GM12878 (cell line): ENCODE measurements around the gene SUSD6. TPM values are rescaled to one million over a fixed set of nuclear protein-coding genes. Genes with fewer than 3 reads are reported as not detected.

ENCODE experiments used
- ATAC-seq: fragments of 200-7000 bp; cut with Tn5 transposase; 3 replicates; pipeline ENCODE4 v1.9.1; 2020; ENCODE audit warnings: mild to moderate bottlenecking, moderate library complexity
- BruUV-seq: library from RNA; stranded (reverse); fragments of 400-500 nt; replicated peaks from 2 replicates; lab custom pipeline; 2021; lab: Mats Ljungman, UMichigan
- CTCF ChIA-PET: fragments of 300-600 bp; sonication (Branson Sonifier 250); formaldehyde crosslinking; extraction: SDS; loops from one replicate; lab custom pipeline; 2021; ENCODE audit warnings: inconsistent platforms; lab: Yijun Ruan, JAX
- POLR2A ChIA-PET: fragments of 350-600 bp; formaldehyde crosslinking; extraction: SDS; loops from one replicate; lab custom pipeline; 2021; ENCODE audit warnings: inconsistent platforms; lab: Charles Lee
- RAD21 ChIA-PET: fragments of 300-600 bp; sonication (Branson Sonifier 250); formaldehyde crosslinking; loops from one replicate; lab custom pipeline; 2023; ENCODE audit warnings: antibody characterized with exemption; ENCODE audit not compliant: unreplicated experiment; lab: Charles Lee
- SMC1A ChIA-PET: fragments of 300-600 bp; sonication (Branson Sonifier 250); formaldehyde crosslinking; loops from one replicate; lab custom pipeline; 2023; ENCODE audit not compliant: unreplicated experiment, uncharacterized antibody; lab: Charles Lee
- DNase-seq: peaks from one replicate; pipeline ENCODE4 v3.0.0-alpha.2; 2011; ENCODE audit warnings: low read depth, low spot score
- FAIRE-seq: peaks from 3 replicates; lab custom pipeline; 2011; peaks lifted over from hg19 to GRCh38; lab: Jason Lieb, UNC
- H2AFZ ChIP-seq: 2 replicates; pipeline ENCODE4 v1.6.0; 2011; ENCODE audit warnings: low read depth, low read length, control low read depth; ENCODE audit not compliant: control insufficient read depth
- H3K27ac ChIP-seq: 2 replicates; pipeline ENCODE4 v1.5.1; 2011; ENCODE audit warnings: control low read depth; ENCODE audit not compliant: control insufficient read depth, insufficient read depth
- H3K27me3 ChIP-seq, 2 experiments: replicated peaks in 1 of 2; 2 replicates each; pipeline versions ENCODE4 v1.6.0 to v1.6.1; 2011; ENCODE audit warnings: low read length in 1 of 2; ENCODE audit not compliant: control insufficient read depth in 2 of 2, insufficient read depth in 2 of 2
- H3K36me3 ChIP-seq, 2 experiments: 2 replicates each; pipeline ENCODE4 v1.5.1; 2011; ENCODE audit warnings: low read length in 1 of 2; ENCODE audit not compliant: control insufficient read depth in 2 of 2, insufficient read depth in 2 of 2
- H3K4me1 ChIP-seq: 2 replicates; pipeline ENCODE4 v1.6.1; 2011; ENCODE audit warnings: mild to moderate bottlenecking, low read length, moderate library complexity, mixed read lengths; ENCODE audit not compliant: control insufficient read depth, insufficient read depth
- H3K4me2 ChIP-seq: 2 replicates; pipeline ENCODE4 v1.6.0; 2011; ENCODE audit warnings: control low read depth; ENCODE audit not compliant: control insufficient read depth, insufficient read depth
- H3K4me3 ChIP-seq: fragments of 200-600 bp; sonication (generic); 2 replicates; pipeline ENCODE4 v1.5.1; 2016
- H3K79me2 ChIP-seq: 2 replicates; pipeline ENCODE4 v1.6.0; 2011; ENCODE audit warnings: low read length; ENCODE audit not compliant: control insufficient read depth, insufficient read depth
- H3K9ac ChIP-seq: 2 replicates; pipeline ENCODE4 v1.8.0; 2011; ENCODE audit warnings: low read length, control low read depth, mixed read lengths; ENCODE audit not compliant: control insufficient read depth, insufficient read depth
- H3K9me3 ChIP-seq: replicated peaks from 3 replicates; pipeline ENCODE4 v1.5.1; 2011; ENCODE audit warnings: mild to moderate bottlenecking, low read length; ENCODE audit not compliant: control insufficient read depth, insufficient read depth
- H4K20me1 ChIP-seq: 2 replicates; pipeline ENCODE4 v1.6.0; 2011; ENCODE audit not compliant: control insufficient read depth, insufficient read depth
- BCL11A ChIP-seq: IDR thresholded peaks from 2 replicates; pipeline ENCODE4 v1.6.1; 2011; ENCODE audit warnings: low read depth, low read length
- CBFB ChIP-seq: IDR thresholded peaks from 2 replicates; pipeline ENCODE4 v1.6.1; 2016; ENCODE audit warnings: antibody characterized with exemption, low read depth
- CREM ChIP-seq: IDR thresholded peaks from 2 replicates; pipeline ENCODE4 v1.6.1; 2014; ENCODE audit warnings: antibody characterized with exemption, low read depth
- EP300 ChIP-seq, 2 experiments: fragments of 150-350 bp in 1 of 2; IDR thresholded peaks; 2 replicates each; pipeline ENCODE4 v1.6.1; 2011 to 2012; ENCODE audit warnings: low read depth in 2 of 2, low read length in 2 of 2, borderline replicate concordance in 1 of 2, improper control_type of control experiment in 1 of 2, inconsistent platforms in 1 of 2; ENCODE audit not compliant: control insufficient read depth in 1 of 2
- EZH2 ChIP-seq: IDR thresholded peaks from 2 replicates; pipeline ENCODE4 v1.6.1; 2012; ENCODE audit warnings: low read depth, mild to moderate bottlenecking, control low read depth, inconsistent platforms, low read length, borderline replicate concordance; ENCODE audit not compliant: control insufficient read depth
- FOS ChIP-seq: IDR thresholded peaks from 3 replicates; pipeline ENCODE4 v1.6.1; 2011; ENCODE audit warnings: borderline replicate concordance; ENCODE audit not compliant: insufficient read length; ENCODE audit errors: extremely low read depth
- GATAD2B ChIP-seq: fragments of 450-650 bp; conservative IDR thresholded peaks from 2 replicates; pipeline ENCODE4 v1.6.1; 2017; ENCODE audit warnings: low read depth, mild to moderate bottlenecking, moderate library complexity
- LARP7 ChIP-seq: fragments of 450-650 bp; IDR thresholded peaks from 2 replicates; pipeline ENCODE4 v1.6.1; 2017; ENCODE audit warnings: mild to moderate bottlenecking
- PKNOX1 ChIP-seq: fragments of 450-650 bp; IDR thresholded peaks from 2 replicates; pipeline ENCODE4 v1.6.1; 2016; ENCODE audit warnings: mild to moderate bottlenecking
- POLR2AphosphoS2 ChIP-seq: IDR thresholded peaks from 2 replicates; pipeline ENCODE4 v1.6.1; 2011; ENCODE audit warnings: low read depth, mild to moderate bottlenecking, low read length, improper control_type of control experiment, moderate library complexity
- RBBP5 ChIP-seq: fragments of 200-600 bp; sonication (generic); conservative IDR thresholded peaks from 2 replicates; pipeline ENCODE4 v1.6.1; 2016
- SMARCA5 ChIP-seq: fragments of 450-650 bp; IDR thresholded peaks from 2 replicates; pipeline ENCODE4 v1.6.1; 2017; ENCODE audit warnings: mild to moderate bottlenecking
- SUPT20H ChIP-seq: IDR thresholded peaks from 2 replicates; pipeline ENCODE4 v1.6.1; 2011; ENCODE audit warnings: low read depth, mild to moderate bottlenecking, low read length, moderate library complexity, borderline replicate concordance; ENCODE audit not compliant: control insufficient read depth
- SUZ12 ChIP-seq: fragments of 200-600 bp; sonication (generic); IDR thresholded peaks from one replicate; pipeline ENCODE4 v1.6.1; 2018; ENCODE audit warnings: antibody characterized with exemption, mild to moderate bottlenecking; ENCODE audit not compliant: unreplicated experiment
- TAF1 ChIP-seq: IDR thresholded peaks from 2 replicates; pipeline ENCODE4 v1.6.1; 2011; ENCODE audit warnings: mild to moderate bottlenecking, low read depth, low read length, borderline replicate concordance
- WGBS: methylation state at CpG from one replicate; pipeline ENCODE4 v1.1.6; 2016; ENCODE audit warnings: low lambda C conversion rate; ENCODE audit not compliant: insufficient replicate concordance, insufficient coverage; ENCODE audit errors: missing lambda C conversion rate; 5-methylcytosine and 5-hydroxymethylcytosine counted together
- in situ Hi-C: fragments of 300-500 bp; cut with MboI; formaldehyde crosslinking; loops from 9 replicates; pipeline ENCODE4 v1.14.3; 2018; ENCODE audit warnings: mixed read lengths
- intact Hi-C: fragments of 100-400 bp; cut with micrococcal nuclease; formaldehyde crosslinking; loops from one replicate; pipeline ENCODE4 v1.14.2; 2022; ENCODE audit not compliant: unreplicated experiment
- polyA plus RNA-seq, 11 experiments: library from polyadenylated mRNA; depleted of rRNA in 4 of 11; unstranded in 6 of 11; stranded (reverse) in 5 of 11; fragments of >200 nt; fragmentation: Nextera tagmentation in 4 of 11; fragmentation: Illumina TruSeq in 1 of 11; extraction: Ambion mirVana in 4 of 11; extraction: Trizol in 1 of 11; gene quantifications; 1 replicate in 1 of 11; 2 replicates in 10 of 11; pipeline versions ENCODE4 v1.2.1 to v1.2.3, GENCODE V29; 2011 to 2016; ENCODE audit warnings: inconsistent platforms in 2 of 11, missing spikeins in 2 of 11, low read depth in 1 of 11
- total RNA-seq, 4 experiments: library from RNA; depleted of rRNA in 3 of 4; stranded (reverse); fragments of >200 nt in 3 of 4; fragmentation: Illumina TruSeq in 1 of 4; extraction: Trizol in 1 of 4; gene quantifications; 2 replicates each; pipeline versions ENCODE4 v1.2.1 to v1.2.3, GENCODE V29; 2013 to 2021
- TF ChIP-seq, protein P1 (sequence below): fragments of 450-650 bp; IDR thresholded peaks from 2 replicates; pipeline ENCODE4 v1.6.1; 2017; ENCODE audit warnings: mild to moderate bottlenecking, moderate library complexity
- TF ChIP-seq, protein P2 (sequence below): IDR thresholded peaks from 2 replicates; pipeline ENCODE4 v1.6.1; 2011; ENCODE audit warnings: low read depth, low read length, improper control_type of control experiment, borderline replicate concordance

Gene SUSD6
- total and polyA plus RNA-seq, 10 of the 15 experiments (the other 5 are each of a cell fraction or from before 2014, with no cell fraction given), result 6.6 to 39.8 (median 20.2) TPM

DNA sequence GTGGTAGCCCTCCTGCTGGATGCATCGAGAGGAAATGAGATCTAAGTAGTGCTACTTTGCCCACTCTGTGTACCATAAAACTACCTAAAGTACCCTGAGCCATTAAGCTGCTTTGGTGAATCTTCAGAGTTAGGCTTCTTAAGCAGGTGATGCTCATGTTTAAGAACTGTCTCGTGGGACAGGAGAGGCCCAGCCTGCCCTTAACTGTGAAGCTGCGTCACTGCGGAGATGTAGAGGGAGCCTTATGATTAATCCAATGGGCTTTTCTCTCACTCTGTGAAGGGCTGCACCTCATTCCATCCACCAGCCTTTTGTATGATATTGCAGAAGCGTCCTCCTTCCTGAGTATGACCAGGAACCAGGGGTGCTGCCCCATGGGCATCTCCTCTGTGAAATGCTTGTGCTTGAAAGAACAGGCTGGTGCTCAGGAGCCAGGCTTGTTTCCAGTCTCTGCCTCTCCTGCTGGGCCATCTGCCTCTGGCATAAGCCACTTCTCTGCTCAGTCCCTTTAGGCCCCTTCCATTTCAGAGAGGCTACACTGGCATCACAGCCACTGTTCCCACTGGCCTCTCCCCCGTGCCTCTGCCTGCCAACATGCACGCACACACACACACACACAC, 30.0 kb upstream of the SUSD6 start:
- no TSS peak for BruUV-seq
- DNase-seq (no peak), ATAC-seq (no peak), FAIRE-seq (no peak)
- Histone ChIP-seq H3K27me3 (peaks cover 0 to 1% of the 10 kb centered on the region in 2 experiments; a peak in 1 of 4 replicates), H3K9ac (no peak overlapping the region), H3K9me3 (no peaks in the 10 kb centered on the region; the same call in 2 of the 3 replicates), H3K4me2 (no peak overlapping the region), H2AFZ (no peak overlapping the region), H3K27ac (no peak overlapping the region), H3K36me3 (no peaks in the 10 kb centered on the region), H4K20me1 (no peaks in the 10 kb centered on the region), H3K4me1 (no peaks in the 10 kb centered on the region), H3K79me2 (no peaks in the 10 kb centered on the region), H3K4me3 (no peak overlapping the region)
- WGBS, result 33% methylated on average over 7 of the region's 7 CpGs
- ChIA-PET RAD21 (interaction anchor here (1.0 to 1.6 kb wide), 2 partner anchors 139 to 227 kb away, joined by 3 to 4 read pairs; no protein-coding TSS in a partner anchor), CTCF (interaction anchor here (0.9 to 2.0 kb wide), 5 partner anchors 12 to 237 kb away, joined by 3 to 6 read pairs (median 4); no protein-coding TSS in a partner anchor), SMC1A (no interaction called here), POLR2A (interaction anchor here (0.5 kb wide), 1 partner anchor 112 kb away, joined by 3 read pairs; no protein-coding TSS in a partner anchor)
- in situ Hi-C loops, result loop anchor here (5.0 to 10.0 kb wide), 2 partner anchors 146 to 443 kb away; no protein-coding TSS in a partner anchor
- intact Hi-C loops, result no loop called here
- TF ChIP-seq, protein P1, sequence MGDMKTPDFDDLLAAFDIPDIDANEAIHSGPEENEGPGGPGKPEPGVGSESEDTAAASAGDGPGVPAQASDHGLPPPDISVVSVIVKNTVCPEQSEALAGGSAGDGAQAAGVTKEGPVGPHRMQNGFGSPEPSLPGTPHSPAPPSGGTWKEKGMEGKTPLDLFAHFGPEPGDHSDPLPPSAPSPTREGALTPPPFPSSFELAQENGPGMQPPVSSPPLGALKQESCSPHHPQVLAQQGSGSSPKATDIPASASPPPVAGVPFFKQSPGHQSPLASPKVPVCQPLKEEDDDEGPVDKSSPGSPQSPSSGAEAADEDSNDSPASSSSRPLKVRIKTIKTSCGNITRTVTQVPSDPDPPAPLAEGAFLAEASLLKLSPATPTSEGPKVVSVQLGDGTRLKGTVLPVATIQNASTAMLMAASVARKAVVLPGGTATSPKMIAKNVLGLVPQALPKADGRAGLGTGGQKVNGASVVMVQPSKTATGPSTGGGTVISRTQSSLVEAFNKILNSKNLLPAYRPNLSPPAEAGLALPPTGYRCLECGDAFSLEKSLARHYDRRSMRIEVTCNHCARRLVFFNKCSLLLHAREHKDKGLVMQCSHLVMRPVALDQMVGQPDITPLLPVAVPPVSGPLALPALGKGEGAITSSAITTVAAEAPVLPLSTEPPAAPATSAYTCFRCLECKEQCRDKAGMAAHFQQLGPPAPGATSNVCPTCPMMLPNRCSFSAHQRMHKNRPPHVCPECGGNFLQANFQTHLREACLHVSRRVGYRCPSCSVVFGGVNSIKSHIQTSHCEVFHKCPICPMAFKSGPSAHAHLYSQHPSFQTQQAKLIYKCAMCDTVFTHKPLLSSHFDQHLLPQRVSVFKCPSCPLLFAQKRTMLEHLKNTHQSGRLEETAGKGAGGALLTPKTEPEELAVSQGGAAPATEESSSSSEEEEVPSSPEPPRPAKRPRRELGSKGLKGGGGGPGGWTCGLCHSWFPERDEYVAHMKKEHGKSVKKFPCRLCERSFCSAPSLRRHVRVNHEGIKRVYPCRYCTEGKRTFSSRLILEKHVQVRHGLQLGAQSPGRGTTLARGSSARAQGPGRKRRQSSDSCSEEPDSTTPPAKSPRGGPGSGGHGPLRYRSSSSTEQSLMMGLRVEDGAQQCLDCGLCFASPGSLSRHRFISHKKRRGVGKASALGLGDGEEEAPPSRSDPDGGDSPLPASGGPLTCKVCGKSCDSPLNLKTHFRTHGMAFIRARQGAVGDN, result no peak
- TF ChIP-seq, protein P2, sequence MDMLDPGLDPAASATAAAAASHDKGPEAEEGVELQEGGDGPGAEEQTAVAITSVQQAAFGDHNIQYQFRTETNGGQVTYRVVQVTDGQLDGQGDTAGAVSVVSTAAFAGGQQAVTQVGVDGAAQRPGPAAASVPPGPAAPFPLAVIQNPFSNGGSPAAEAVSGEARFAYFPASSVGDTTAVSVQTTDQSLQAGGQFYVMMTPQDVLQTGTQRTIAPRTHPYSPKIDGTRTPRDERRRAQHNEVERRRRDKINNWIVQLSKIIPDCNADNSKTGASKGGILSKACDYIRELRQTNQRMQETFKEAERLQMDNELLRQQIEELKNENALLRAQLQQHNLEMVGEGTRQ, result no peak
- TF ChIP-seq LARP7 (no peak), CBFB (no peak), SUPT20H (no peak), GATAD2B (no peak), POLR2AphosphoS2 (no peak), SMARCA5 (no peak), FOS (no peak), EZH2 (no peak), SUZ12 (no peak), CREM (no peak), TAF1 (no peak), BCL11A (no peak), RBBP5 (no peak), PKNOX1 (no peak), EP300 (IDR thresholded peaks at IDR 0.05; ENCODE audit: borderline replicate concordance in 1 of 2, control insufficient read depth in 1 of 2, low read depth in 2 of 2, low read length in 2 of 2) (no peak)
